HEK293 (cell line): Measurements from ENCODE around the gene VWA5B1.

Experiments used
- CTCF ChIA-PET: fragments of 350-600 bp; formaldehyde crosslinking; extraction: SDS; loops from one replicate; lab custom pipeline; 2021; ENCODE audit warnings: antibody characterized with exemption; lab: Yijun Ruan, JAX
- POLR2A ChIA-PET: fragments of 300-600 bp; formaldehyde crosslinking; extraction: SDS; loops from one replicate; lab custom pipeline; 2020; ENCODE audit warnings: antibody characterized with exemption, inconsistent platforms; lab: Yijun Ruan, JAX
- H3K27ac ChIP-seq: fragments of 200-500 bp; sonication (Bioruptor generic); 2 replicates; pipeline ENCODE4 v1.5.1; 2014; ENCODE audit warnings: low read depth, low read length, control low read depth, inconsistent platforms; ENCODE audit errors: extremely low read depth
- H3K36me3 ChIP-seq, 2 experiments: fragments of 200-500 bp in 1 of 2; sonication (Bioruptor generic) in 1 of 2; 1 replicate in 1 of 2; 2 replicates in 1 of 2; pipeline ENCODE4 v1.5.1; 2014 to 2017; ENCODE audit warnings: inconsistent platforms in 2 of 2, low read length in 2 of 2; ENCODE audit not compliant: control insufficient read depth in 2 of 2, insufficient read depth in 1 of 2
- H3K4me1 ChIP-seq: fragments of 200-500 bp; sonication (Bioruptor generic); 2 replicates; pipeline ENCODE4 v1.5.1; 2014; ENCODE audit warnings: mild to moderate bottlenecking, low read length, inconsistent platforms; ENCODE audit not compliant: control insufficient read depth, insufficient read depth
- H3K4me3 ChIP-seq: 2 replicates; pipeline ENCODE4 v1.5.1; 2011; ENCODE audit warnings: low read depth, mild to moderate bottlenecking, control low read depth, low read length, moderate library complexity
- H3K9me3 ChIP-seq: fragments of 200-500 bp; sonication (Bioruptor generic); 2 replicates; pipeline ENCODE4 v1.5.1; 2014; ENCODE audit warnings: low read depth, low read length, inconsistent platforms; ENCODE audit not compliant: control insufficient read depth, insufficient read depth
- BCL11B ChIP-seq: fragments of 450-650 bp; formaldehyde crosslinking; IDR thresholded peaks from 2 replicates; pipeline ENCODE4 v1.5.1; 2016; ENCODE audit warnings: low read depth, missing biosample characterization, missing genetic modification characterization
- BCL6B ChIP-seq: fragments of 450-650 bp; formaldehyde crosslinking; IDR thresholded peaks from 2 replicates; pipeline ENCODE4 v1.5.1; 2017; ENCODE audit warnings: missing biosample characterization, missing genetic modification characterization
- EGR2 ChIP-seq: fragments of 450-650 bp; formaldehyde crosslinking; IDR thresholded peaks from 2 replicates; pipeline ENCODE4 v1.5.1; 2016; ENCODE audit warnings: low read depth, missing biosample characterization, missing genetic modification characterization
- GFI1B ChIP-seq: fragments of 450-650 bp; formaldehyde crosslinking; IDR thresholded peaks from 2 replicates; pipeline ENCODE4 v1.5.1; 2016; ENCODE audit warnings: missing biosample characterization, missing genetic modification characterization
- HOXD13 ChIP-seq: sonication (generic); formaldehyde crosslinking; IDR thresholded peaks from 2 replicates; pipeline ENCODE4 v1.8.0; 2022; ENCODE audit warnings: missing genetic modification reagents, borderline replicate concordance
- KLF7 ChIP-seq: fragments of 450-650 bp; formaldehyde crosslinking; IDR thresholded peaks from 2 replicates; pipeline ENCODE4 v1.5.1; 2016; ENCODE audit warnings: missing biosample characterization, missing genetic modification characterization, borderline replicate concordance
- KLF9 ChIP-seq: fragments of 450-650 bp; formaldehyde crosslinking; IDR thresholded peaks from 2 replicates; pipeline ENCODE4 v1.5.1; 2016; ENCODE audit warnings: missing biosample characterization, missing genetic modification characterization, low read depth
- SALL2 ChIP-seq: fragments of 450-650 bp; formaldehyde crosslinking; IDR thresholded peaks from 2 replicates; pipeline ENCODE4 v1.5.0; 2017; ENCODE audit warnings: missing biosample characterization, mild to moderate bottlenecking, missing genetic modification characterization, borderline replicate concordance
- SP3 ChIP-seq: fragments of 450-650 bp; formaldehyde crosslinking; IDR thresholded peaks from 2 replicates; pipeline ENCODE4 v1.5.1; 2016; ENCODE audit warnings: missing biosample characterization, missing genetic modification characterization
- TSHZ1 ChIP-seq: fragments of 450-650 bp; formaldehyde crosslinking; IDR thresholded peaks from 2 replicates; pipeline ENCODE4 v1.5.1; 2016; ENCODE audit warnings: missing biosample characterization, missing genetic modification characterization, borderline replicate concordance
- ZBTB17 ChIP-seq: fragments of 450-650 bp; formaldehyde crosslinking; IDR thresholded peaks from 2 replicates; pipeline ENCODE4 v1.5.1; 2016; ENCODE audit warnings: missing biosample characterization, missing genetic modification characterization
- ZEB2 ChIP-seq: fragments of 450-650 bp; formaldehyde crosslinking; IDR thresholded peaks from 2 replicates; pipeline ENCODE4 v1.5.1; 2016; ENCODE audit warnings: missing biosample characterization, missing genetic modification characterization
- ZFHX2 ChIP-seq: fragments of 450-650 bp; formaldehyde crosslinking; conservative IDR thresholded peaks from 2 replicates; pipeline ENCODE4 v1.5.1; 2016; ENCODE audit warnings: missing biosample characterization, missing genetic modification characterization
- ZNF140 ChIP-seq: fragments of 450-650 bp; formaldehyde crosslinking; IDR thresholded peaks from 2 replicates; pipeline ENCODE4 v1.5.1; 2016; ENCODE audit warnings: missing biosample characterization, missing genetic modification characterization
- ZNF184 ChIP-seq: fragments of 450-650 bp; IDR thresholded peaks from 2 replicates; pipeline ENCODE4 v1.5.1; 2018; ENCODE audit warnings: missing biosample characterization, mild to moderate bottlenecking, missing genetic modification characterization
- ZNF398 ChIP-seq: fragments of 450-650 bp; formaldehyde crosslinking; IDR thresholded peaks from 2 replicates; pipeline ENCODE4 v1.5.1; 2017; ENCODE audit warnings: missing biosample characterization, missing genetic modification characterization
- ZNF501 ChIP-seq: fragments of 450-650 bp; formaldehyde crosslinking; IDR thresholded peaks from 2 replicates; pipeline ENCODE4 v1.5.1; 2016; ENCODE audit warnings: missing biosample characterization, missing genetic modification characterization
- ZNF513 ChIP-seq: fragments of 450-650 bp; IDR thresholded peaks from 2 replicates; pipeline ENCODE4 v1.5.1; 2018; ENCODE audit warnings: missing biosample characterization, missing genetic modification characterization
- ZNF560 ChIP-seq: fragments of 450-650 bp; formaldehyde crosslinking; IDR thresholded peaks from 2 replicates; pipeline ENCODE4 v1.5.1; 2017; ENCODE audit warnings: missing biosample characterization, missing genetic modification characterization, borderline replicate concordance
- ZNF621 ChIP-seq: fragments of 450-650 bp; formaldehyde crosslinking; IDR thresholded peaks from 2 replicates; pipeline ENCODE4 v1.5.1; 2017; ENCODE audit warnings: missing biosample characterization, missing genetic modification characterization
- ZNF654 ChIP-seq: fragments of 450-650 bp; formaldehyde crosslinking; IDR thresholded peaks from 2 replicates; pipeline ENCODE4 v1.5.1; 2016; ENCODE audit warnings: low read depth, missing biosample characterization, missing genetic modification characterization
- ZNF747 ChIP-seq: fragments of 450-650 bp; formaldehyde crosslinking; IDR thresholded peaks from 2 replicates; pipeline ENCODE4 v1.5.1; 2016; ENCODE audit warnings: missing biosample characterization, missing genetic modification characterization
- ZNF830 ChIP-seq: fragments of 450-650 bp; IDR thresholded peaks from 2 replicates; pipeline ENCODE4 v1.5.0; 2018; ENCODE audit warnings: missing biosample characterization, missing genetic modification characterization, low read depth, mild to moderate bottlenecking, moderate library complexity
- ZNF843 ChIP-seq: fragments of 450-650 bp; formaldehyde crosslinking; IDR thresholded peaks from 2 replicates; pipeline ENCODE4 v1.5.1; 2016; ENCODE audit warnings: missing biosample characterization, missing genetic modification characterization
- ZSCAN23 ChIP-seq: fragments of 450-650 bp; formaldehyde crosslinking; IDR thresholded peaks from 2 replicates; pipeline ENCODE4 v1.5.1; 2016; ENCODE audit warnings: missing biosample characterization, missing genetic modification characterization
- TF ChIP-seq, protein P1 (sequence below): fragments of 450-650 bp; formaldehyde crosslinking; IDR thresholded peaks from 2 replicates; pipeline ENCODE4 v1.5.1; 2016; ENCODE audit warnings: missing biosample characterization, missing genetic modification characterization

The VWA5B1 gene

GRCh38 chr1:20328201-20328600, 37.5 kb downstream of the VWA5B1 start:
- no peak for TF ChIP-seq ZNF560 (tag by site-specific recombination)
- TF ChIP-seq ZNF830: no peak
- no peak for TF ChIP-seq ZNF140 (tag by site-specific recombination)
- no peak for TF ChIP-seq ZNF747 (tag by site-specific recombination)
- TF ChIP-seq ZNF513 (tag by site-specific recombination): no peak
- peak; percentile 69 for TF ChIP-seq KLF9
- no peak for TF ChIP-seq ZNF398
- TF ChIP-seq ZSCAN23 (tag by site-specific recombination): no peak
- no peak for TF ChIP-seq KLF7 (tag by site-specific recombination)
- no peak for TF ChIP-seq ZBTB17 (tag by site-specific recombination)
- TF ChIP-seq ZNF501 (tag by site-specific recombination): no peak
- TF ChIP-seq GFI1B (tag by site-specific recombination): no peak
- TF ChIP-seq ZNF184 (tag by site-specific recombination): no peak
- TF ChIP-seq EGR2 (tag by site-specific recombination): peak; percentile 58; the same call in 1 of the 2 replicates
- TF ChIP-seq ZFHX2 (tag by site-specific recombination): peak; percentile 52; the same call in 1 of the 2 replicates
- no peak for TF ChIP-seq ZNF843 (tag by site-specific recombination)
- Histone ChIP-seq H3K27ac (no peak overlapping the region), H3K9me3 (no peaks in the 10 kb centered on the region), H3K4me3 (no peak overlapping the region), H3K4me1 (no peaks in the 10 kb centered on the region), H3K36me3 (no peaks in the 10 kb centered on the region)
- POLR2A ChIA-PET: no interaction called here
- CTCF ChIA-PET: interaction anchor here (1.6 kb wide), 1 partner anchor 166 kb away, joined by 3 read pairs; no protein-coding TSS in a partner anchor

GRCh38 chr1:20329793-20330542, 39.3 kb downstream of the VWA5B1 start:
- ChIA-PET CTCF (interaction anchor here (1.4 to 1.6 kb wide), 2 partner anchors 162 to 165 kb away, joined by 3 to 6 read pairs; no protein-coding TSS in a partner anchor), POLR2A (interaction anchor here (0.6 kb wide), 1 partner anchor 40 kb away, joined by 4 read pairs; no protein-coding TSS in a partner anchor)
- no peaks in the 10 kb centered on the region for H3K4me1 ChIP-seq
- no peak overlapping the region for H3K4me3 ChIP-seq
- H3K27ac ChIP-seq: no peak overlapping the region
- no peaks in the 10 kb centered on the region for H3K9me3 ChIP-seq
- no peaks in the 10 kb centered on the region for H3K36me3 ChIP-seq
- no peak for TF ChIP-seq SP3
- no peak for TF ChIP-seq ZNF654 (tag by site-specific recombination)
- TF ChIP-seq, protein P1, sequence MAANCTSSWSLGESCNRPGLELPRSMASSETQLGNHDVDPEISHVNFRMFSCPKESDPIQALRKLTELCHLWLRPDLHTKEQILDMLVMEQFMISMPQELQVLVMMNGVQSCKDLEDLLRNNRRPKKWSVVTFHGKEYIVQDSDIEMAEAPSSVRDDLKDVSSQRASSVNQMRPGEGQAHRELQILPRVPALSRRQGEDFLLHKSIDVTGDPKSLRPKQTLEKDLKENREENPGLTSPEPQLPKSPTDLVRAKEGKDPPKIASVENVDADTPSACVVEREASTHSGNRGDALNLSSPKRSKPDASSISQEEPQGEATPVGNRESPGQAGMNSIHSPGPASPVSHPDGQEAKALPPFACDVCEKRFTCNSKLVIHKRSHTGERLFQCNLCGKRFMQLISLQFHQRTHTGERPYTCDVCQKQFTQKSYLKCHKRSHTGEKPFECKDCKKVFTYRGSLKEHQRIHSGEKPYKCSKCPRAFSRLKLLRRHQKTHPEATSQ: no peak
- no peak for TF ChIP-seq HOXD13 (CRISPR knock-in tag)
- TF ChIP-seq ZEB2 (tag by site-specific recombination): no peak
- TF ChIP-seq ZNF621 (tag by site-specific recombination): no peak
- TF ChIP-seq BCL11B (tag by site-specific recombination): no peak
- TF ChIP-seq BCL6B (tag by site-specific recombination): no peak
- TF ChIP-seq TSHZ1 (tag by site-specific recombination): no peak
- TF ChIP-seq SALL2 (tag by site-specific recombination): no peak
